HG02973 (cell line): Measurements from ENCODE around the gene PIRT.
"Not testable (repeated sequence)": the region's sequence is repeated elsewhere in the genome, so short reads cannot be mapped to it uniquely, and the experiment has no call there.

Experiments used
- ATAC-seq: cut with Tn5 transposase; IDR thresholded peaks from one replicate; pipeline ENCODE4 v1.9.1; 2021; ENCODE audit warnings: moderate library complexity; ENCODE audit not compliant: unreplicated experiment

The PIRT gene

DNA sequence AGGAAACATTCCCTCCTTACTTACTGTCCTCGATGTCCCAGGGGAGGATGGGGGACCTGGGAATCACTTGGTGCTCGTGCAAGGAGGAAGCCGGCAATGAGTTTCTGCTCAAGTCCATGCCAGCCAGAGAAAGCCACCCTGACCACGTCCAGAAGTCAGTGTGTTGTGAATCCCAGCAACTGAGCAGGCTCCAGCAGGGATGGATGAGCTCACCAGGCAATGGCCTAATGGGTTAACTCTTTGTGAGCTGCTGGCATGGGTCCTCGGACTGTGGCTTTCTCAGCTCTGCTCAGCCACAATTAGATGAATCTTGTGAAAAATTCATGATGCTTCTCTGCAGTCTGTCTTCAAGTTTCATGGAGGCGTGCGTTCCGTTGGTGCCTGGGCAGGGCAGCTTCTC, at the start of gene PIRT:
PIRT (minus strand) TSS at position 167 of the 400 bp plus-strand sequence. CDS start 12,442 bp downstream, outside the sequence.
- no peak for ATAC-seq

GRCh38 chr17:10881959-10882358, 44.1 kb upstream of the PIRT start:
- ATAC-seq, result no peak

DNA sequence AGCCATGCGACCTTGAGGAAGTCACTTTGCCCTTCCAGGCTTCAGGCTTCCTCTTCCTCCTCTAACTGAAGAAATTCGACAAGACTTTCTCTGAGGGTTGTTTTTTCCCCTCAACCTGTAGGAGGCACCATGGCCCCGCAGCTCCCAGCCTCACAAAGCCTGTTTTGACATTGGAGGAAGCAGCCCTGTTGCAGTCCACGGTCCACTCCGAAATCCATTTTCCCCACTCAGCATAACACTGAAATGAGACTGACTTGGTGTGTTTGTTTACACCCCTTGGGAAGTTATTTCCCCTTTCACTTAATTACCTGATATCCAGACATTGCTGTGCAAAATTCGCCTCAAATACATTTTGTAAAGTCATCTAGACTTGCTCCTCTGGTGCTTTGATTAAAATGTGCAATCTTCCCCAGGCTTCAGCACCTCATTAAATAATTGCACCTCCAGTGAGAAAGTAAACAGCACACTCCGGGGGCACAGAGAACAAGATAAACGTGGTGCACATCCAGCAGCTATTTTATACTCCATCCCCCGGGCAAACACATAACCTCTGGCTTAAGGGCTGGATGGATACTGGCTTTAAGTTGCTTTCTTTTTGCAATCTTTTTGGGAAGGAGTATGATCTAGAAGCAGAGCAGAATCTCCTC, 41.4 kb upstream of the PIRT start:
- ATAC-seq, result no peak

GRCh38 chr17:10875984-10876555, 38.2 kb upstream of the PIRT start:
- no peak for ATAC-seq

DNA sequence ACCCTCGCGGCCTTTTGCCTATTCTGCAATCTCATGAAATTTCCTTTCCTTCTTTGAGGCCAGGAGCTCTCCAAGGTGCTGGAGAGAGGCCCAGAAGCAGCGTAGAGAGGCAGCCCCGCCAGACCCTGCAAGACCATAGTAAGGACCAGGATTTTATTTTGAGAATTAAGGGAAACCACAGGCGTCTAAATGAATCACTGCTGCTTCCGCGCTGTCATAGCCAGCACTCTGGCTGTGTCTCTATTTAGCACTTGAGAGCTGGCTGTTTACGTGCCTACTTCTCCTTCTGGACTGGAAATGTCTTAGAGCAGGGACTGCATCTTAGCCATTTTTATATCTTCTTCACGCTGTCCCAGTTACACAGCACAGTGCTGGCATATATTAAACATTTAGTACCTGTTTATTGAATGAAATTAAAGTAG, 37.6 kb upstream of the PIRT start:
- no peak for ATAC-seq

- ATAC-seq, result no peak
Observed at GRCh38 chr17:10871914-10872313, 34.0 kb upstream of the PIRT start.

- ATAC-seq, result no peak
Observed at GRCh38 chr17:10870336-10871050, 32.6 kb upstream of the PIRT start.

GRCh38 chr17:10868744-10869143, 30.9 kb upstream of the PIRT start:
- not testable (repeated sequence) for ATAC-seq

DNA sequence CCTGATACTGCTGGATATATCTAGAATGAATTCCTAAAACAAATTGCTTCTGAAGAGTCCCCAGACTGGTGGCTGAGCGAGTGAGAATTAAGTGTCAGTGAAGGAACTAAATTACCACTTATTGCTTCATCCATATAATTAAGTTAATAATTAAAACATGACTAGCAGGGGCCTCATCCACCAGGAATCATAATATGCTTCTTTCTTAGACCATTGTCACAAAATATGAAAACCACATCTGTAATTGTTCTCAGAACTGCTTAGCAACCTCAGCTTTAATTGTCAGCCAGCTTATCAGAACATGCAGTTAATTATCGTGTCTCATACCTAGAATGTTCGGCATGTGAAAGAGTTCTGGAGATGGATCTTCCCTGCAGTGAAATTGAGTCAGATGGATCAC, 21.2 kb upstream of the PIRT start:
- ATAC-seq, result no peak

DNA sequence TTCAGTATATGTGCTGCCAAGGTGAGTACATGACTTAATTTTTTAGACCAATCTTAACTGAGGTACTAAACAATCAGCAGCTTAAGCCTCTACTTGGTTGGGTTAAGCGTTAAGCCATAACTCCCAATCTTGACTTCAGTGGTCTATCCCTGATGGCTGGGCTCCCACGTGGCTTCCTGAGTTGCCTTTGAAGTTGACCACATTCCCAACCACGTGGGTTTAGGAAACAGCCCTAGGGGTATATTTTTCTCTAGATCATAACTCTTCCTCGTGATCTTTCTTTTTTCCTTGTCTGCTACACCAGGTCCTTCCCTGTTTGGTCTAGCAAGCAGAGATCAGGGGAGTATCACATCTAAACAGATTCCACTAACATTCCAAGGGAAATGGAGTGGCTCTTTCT, 20.1 kb upstream of the PIRT start:
- ATAC-seq, result no peak

DNA sequence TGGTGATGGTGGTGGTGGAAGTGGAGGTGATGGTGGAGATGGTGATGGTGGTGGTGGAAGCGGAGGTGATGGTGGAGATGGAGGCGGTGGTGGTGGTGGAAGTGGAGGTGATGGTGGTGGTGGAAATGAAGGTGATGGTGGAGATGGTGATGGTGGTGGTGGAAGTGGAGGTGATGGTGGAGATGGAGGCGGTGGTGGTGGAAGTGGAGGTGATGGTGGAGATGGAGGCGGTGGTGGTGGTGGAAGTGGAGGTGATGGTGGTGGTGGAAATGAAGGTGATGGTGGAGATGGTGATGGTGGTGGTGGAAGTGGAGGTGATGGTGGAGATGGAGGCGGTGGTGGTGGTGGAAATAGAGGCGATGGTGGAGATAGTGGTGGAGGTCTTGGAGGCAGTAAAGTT, 8.7 kb upstream of the PIRT start:
- not testable (repeated sequence) for ATAC-seq

- no peak for ATAC-seq
Observed at GRCh38 chr17:10845388-10845751, 7.5 kb upstream of the PIRT start.

- peak; percentile 90 for ATAC-seq
Observed at GRCh38 chr17:10844621-10845387, 6.9 kb upstream of the PIRT start.

DNA sequence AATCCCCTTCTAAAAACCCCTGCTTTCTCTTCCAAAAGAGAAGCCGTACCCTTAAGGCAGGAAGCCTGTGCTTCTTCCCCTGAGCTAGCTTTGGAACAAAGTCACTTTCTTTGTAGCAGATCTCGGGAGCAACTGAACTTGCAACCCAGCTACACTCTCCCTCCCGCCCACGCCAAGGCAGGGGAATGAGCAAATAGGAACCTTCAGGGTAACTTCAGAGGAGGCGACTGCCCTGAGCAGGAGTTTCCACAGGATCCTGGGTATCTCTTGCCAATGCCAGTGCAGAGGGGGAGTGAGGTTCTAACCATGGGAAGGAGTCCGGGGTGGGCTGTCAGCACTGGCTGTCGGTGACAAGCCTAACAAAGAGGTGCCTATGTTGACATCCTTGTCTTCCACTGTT, 5.9 kb upstream of the PIRT start:
- ATAC-seq, result no peak

GRCh38 chr17:10842658-10843057, 4.8 kb upstream of the PIRT start:
- no peak for ATAC-seq

- no peak for ATAC-seq
Observed at GRCh38 chr17:10838682-10839081, 795 bp upstream of the PIRT start.

DNA sequence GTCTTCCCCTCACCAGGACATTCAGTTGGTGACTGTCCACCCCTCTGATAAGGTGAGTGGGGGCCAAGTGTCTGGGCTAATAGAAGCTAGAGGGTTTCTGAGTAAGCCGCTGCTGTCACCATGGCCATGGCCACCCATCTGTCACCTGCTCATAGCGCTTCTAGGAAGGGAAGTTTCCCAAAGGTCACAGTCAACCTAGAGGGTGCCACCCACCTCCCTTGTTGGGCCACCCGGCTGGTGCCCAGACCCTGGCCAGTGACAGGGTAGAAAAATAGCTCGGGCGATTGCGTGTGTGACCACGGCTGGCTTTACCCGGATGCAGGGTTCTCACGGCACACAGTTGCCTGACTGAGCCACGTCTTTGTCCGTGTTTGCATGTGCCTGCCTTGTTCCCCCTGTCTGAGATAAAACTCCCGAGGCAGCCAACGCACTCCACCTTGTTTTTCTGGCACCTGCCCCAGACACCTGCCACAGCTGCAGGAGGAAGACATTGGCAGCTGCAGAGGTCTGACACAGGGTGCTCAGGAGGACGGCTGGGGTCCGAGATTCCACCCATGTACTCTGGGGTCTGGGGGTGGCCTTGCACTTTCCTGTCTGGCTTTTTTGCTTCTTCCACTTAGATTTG, 809 bp downstream of the PIRT start:
- no peak for ATAC-seq

- no peak for ATAC-seq
Observed at GRCh38 chr17:10836145-10836544, 1.7 kb downstream of the PIRT start.

DNA sequence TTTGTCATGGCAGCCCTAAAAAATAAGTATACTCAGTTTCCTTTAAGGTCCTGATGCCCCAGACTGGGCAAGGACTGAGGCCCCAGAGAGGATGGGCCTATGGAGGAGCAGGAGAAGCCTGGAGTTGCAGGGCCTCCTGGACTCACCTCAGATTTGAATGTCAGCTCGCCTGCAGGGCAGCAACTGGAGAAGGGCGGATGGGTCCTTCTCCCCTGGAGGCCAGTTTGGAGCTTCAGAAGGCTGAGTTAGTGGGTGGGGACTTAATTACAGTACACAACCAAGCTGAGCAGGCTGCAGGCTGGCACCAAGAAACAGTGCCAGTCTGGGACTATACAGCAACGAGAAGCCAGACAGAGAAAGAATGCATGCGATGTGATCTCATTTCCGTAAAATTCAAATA, 6.2 kb downstream of the PIRT start:
- ATAC-seq, result no peak

- no peak for ATAC-seq
Observed at GRCh38 chr17:10827898-10828552, 9.9 kb downstream of the PIRT start.

GRCh38 chr17:10824874-10825273, 13.0 kb downstream of the PIRT start:
- no peak for ATAC-seq
